ENCODE results near the gene SALL2. TPM values are rescaled to one million over a fixed set of nuclear protein-coding genes. Genes with fewer than 3 reads are reported as not detected.

Gene SALL2
- total RNA-seq, 1 donor from 2014 or later, result 75.8 TPM

GRCh38 chr14:21494902-21495762 lies 31.0 kb downstream of the SALL2 start:
- Mint-ChIP-seq H3K36me3 (peaks cover 33% of the 10 kb centered on the region), H3K9me3 (no peaks in the 10 kb centered on the region), H3K27me3 (no peaks in the 10 kb centered on the region), H3K4me1 (ENCODE audit: unreplicated experiment) (no peaks in the 10 kb centered on the region), H3K4me3 (no peak overlapping the region), H3K27ac (peak overlapping the region; percentile 54)
- no peak for TF ChIP-seq CTCF (conservative IDR thresholded peaks at IDR 0.05)
- DNase-seq (ENCODE audit: extremely low spot score, unreplicated experiment), result no peak

DNA sequence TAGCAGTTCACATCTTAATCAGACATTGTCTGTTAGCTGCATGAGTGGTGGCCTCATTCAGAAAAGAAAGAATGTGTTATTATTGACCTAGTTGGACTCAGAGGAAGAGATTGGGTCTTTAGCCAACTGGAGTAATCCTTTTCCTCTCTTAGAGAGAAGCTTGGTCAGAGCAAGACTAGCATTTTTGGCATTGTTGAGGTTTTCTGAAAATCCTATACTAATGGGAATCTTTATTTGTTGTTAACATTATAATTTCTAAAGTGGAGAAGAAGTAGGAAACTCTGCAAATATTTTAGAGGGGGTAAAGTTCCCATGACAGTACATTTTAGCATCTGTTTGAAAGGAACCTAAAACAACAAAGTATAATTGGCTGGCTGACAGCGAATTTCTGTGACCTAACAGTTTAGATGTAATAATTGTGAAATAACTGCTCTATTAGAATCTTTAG lies 39.5 kb downstream of the SALL2 start:
- Mint-ChIP-seq H3K27ac (no peak overlapping the region), H3K4me1 (ENCODE audit: unreplicated experiment) (no peaks in the 10 kb centered on the region), H3K9me3 (no peaks in the 10 kb centered on the region), H3K27me3 (no peaks in the 10 kb centered on the region), H3K36me3 (peaks cover 9% of the 10 kb centered on the region), H3K4me3 (no peak overlapping the region)
- DNase-seq (ENCODE audit: extremely low spot score, unreplicated experiment), result no peak
- no peak for TF ChIP-seq CTCF (conservative IDR thresholded peaks at IDR 0.05)

- Mint-ChIP-seq H3K9me3 (no peaks in the 10 kb centered on the region), H3K36me3 (peaks cover 10% of the 10 kb centered on the region), H3K27ac (peak within 1 kb of the TSS; percentile 98), H3K4me3 (peak within 1 kb of the TSS; percentile 100), H3K4me1 (ENCODE audit: unreplicated experiment) (peaks cover 18% of the 10 kb centered on the region), H3K27me3 (no peaks in the 10 kb centered on the region)
- DNase-seq (ENCODE audit: extremely low spot score, unreplicated experiment), result peak; percentile 95
- TF ChIP-seq CTCF (conservative IDR thresholded peaks at IDR 0.05), result peak; percentile 97
Observed at GRCh38 chr14:21476925-21477681, 49.0 kb downstream of the SALL2 start, which contains the start of the genes RAB2B and TOX4. TSS of gene RAB2B (minus strand) at chr14:21476959. CDS start at chr14:21476872, 87 bp downstream. TSS of gene TOX4 (plus strand) at chr14:21477195. CDS start at chr14:21477279, 84 bp downstream.

DNA sequence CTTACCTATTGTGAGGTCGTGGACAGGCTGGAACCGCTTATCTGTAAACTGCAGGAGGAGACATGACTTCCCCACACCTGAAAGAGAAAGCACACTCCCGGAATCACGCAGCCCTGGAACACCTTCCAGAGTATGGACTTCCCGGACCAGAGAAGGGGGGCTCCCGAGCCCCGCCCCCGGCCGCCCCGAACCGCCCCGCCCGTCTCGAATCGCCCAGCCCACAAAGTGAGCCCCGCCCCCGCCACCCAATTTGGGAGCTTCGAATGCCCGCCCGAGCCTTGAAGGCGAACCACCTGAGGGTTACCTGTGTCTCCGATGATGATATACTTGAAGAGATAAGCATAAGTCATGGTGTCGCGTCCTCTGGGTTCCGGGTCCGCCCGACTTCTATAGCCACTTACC lies 49.6 kb downstream of the SALL2 start:
- Mint-ChIP-seq H3K36me3 (peaks cover 11% of the 10 kb centered on the region), H3K27me3 (no peaks in the 10 kb centered on the region), H3K4me1 (ENCODE audit: unreplicated experiment) (peaks cover 18% of the 10 kb centered on the region), H3K27ac (peak overlapping the region; percentile 98), H3K4me3 (peak overlapping the region; percentile 100), H3K9me3 (no peaks in the 10 kb centered on the region)
- DNase-seq (ENCODE audit: extremely low spot score, unreplicated experiment), result peak; percentile 79
- TF ChIP-seq CTCF (conservative IDR thresholded peaks at IDR 0.05), result no peak

DNA sequence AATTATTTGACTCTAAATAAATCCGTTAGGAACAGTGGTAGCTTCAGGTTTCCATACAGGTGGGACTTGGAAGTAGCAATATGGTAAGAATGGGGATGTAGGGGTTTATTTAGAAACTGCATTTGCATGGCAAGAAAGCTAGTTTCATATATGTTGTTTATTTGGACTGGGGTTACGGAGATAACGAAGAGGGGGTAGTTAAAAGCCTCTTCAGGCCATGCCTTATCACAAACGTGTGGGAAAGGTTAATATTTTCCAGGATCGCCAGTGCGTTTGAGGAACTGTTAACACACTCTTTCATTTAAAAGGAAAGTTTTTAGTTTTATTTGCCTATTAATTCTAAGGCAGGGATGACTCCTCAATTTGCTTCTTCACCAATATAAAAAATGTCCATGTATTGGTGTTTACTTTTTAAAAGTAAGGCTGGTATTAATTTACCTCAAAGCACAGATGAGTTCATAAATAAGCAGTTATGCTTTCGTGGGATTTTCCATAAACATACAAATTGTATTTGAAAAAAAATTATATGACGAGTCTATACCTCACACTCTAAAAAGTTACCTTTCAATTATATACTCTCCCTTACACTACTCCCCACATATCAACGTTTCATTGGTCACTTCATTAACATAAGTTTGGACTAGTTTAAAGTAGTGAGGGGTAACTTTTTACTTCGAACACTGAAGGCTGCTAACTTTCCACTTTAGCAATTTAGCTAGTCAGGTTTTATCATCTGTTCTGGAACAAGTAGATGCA lies 50.2 kb downstream of the SALL2 start:
- Mint-ChIP-seq H3K4me3 (peak overlapping the region; percentile 100), H3K36me3 (peaks cover 11% of the 10 kb centered on the region), H3K9me3 (no peaks in the 10 kb centered on the region)

More for the DNA sequence above, 50.2 kb downstream of the SALL2 start:
- no peak for DNase-seq (ENCODE audit: extremely low spot score, unreplicated experiment)
- Mint-ChIP-seq H3K27me3 (no peaks in the 10 kb centered on the region), H3K27ac (peak overlapping the region; percentile 98), H3K4me1 (ENCODE audit: unreplicated experiment) (peaks cover 18% of the 10 kb centered on the region)
- TF ChIP-seq CTCF (conservative IDR thresholded peaks at IDR 0.05), result no peak
